ENCODE data around the gene COP1.

The COP1 gene

DNA sequence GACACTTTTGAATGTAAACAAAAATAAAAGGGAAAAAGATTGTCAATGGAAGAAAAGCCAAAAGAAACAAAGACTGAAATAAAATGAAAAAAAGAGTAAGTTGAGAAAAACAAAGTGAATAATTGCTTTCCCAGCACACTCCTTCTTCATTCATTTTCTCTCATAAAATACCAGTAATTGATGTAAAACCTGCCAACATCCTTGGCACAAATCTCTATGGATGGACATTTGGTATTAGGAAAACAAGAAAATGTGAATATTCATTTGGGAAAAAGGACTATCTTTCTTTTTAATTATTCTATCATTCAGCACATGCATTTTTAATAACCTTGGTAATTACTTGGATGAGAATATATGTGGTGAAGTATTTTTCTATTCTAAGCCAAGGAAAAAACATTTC lies 259.3 kb downstream of the COP1 start:
- no peak for DNase-seq

DNA sequence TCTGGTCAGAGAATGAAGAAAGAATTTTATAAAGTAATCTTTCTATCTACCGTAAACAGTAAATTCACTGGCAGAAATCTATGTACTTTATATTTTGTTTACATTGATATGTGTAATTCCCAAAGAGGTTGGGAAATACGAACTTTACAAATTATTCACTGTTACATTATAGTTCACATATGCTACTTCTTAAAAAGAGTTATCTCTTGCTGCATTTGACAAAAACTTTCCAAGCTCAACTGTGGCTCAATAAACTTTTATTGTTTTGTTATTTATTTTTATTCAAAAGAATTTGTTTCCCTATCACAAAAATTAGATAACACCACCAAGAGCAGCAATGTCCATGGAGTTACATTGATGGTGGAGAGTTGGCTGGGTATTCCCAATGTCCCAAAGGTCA lies 262.5 kb downstream of the COP1 start:
- DNase-seq = no peak

DNA sequence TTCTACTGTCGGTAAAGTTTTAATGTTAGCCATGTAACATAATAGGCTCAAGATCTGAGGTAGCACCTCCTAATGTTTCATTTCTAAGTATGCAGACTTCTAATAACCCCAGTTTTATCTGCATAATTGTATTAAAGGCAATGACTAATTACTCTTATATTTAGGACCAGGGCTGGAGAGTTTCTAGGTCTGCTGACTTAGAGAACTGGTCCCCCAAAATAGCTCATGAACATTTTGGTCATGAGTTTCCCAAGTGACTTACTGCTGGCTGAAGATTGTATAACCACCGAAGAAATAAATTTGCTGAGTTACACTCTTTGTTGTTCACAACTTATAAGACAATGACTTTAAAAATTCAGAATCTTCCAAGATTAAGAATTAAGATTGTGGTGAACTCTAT lies 265.9 kb downstream of the COP1 start:
- DNase-seq = no peak

DNA sequence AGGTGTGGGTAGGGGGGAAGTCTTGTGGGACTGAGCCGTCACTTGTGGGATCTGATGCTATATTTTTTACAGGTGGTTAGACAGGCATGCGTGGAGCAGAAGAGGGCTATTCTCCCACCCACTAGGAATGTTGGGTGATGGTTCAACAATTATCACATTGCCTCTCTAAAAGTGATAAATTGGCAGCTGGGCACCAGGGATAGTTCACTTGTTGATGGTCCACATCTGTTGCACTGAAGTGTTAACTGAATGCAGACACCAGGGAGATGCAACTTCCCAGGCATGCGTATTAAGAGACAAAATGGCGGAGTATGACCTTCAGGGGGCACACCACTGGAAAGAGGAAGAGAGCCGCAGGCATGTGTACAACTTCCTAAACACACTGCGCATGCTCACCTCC lies 270.4 kb downstream of the COP1 start:
- no peak for DNase-seq

DNA sequence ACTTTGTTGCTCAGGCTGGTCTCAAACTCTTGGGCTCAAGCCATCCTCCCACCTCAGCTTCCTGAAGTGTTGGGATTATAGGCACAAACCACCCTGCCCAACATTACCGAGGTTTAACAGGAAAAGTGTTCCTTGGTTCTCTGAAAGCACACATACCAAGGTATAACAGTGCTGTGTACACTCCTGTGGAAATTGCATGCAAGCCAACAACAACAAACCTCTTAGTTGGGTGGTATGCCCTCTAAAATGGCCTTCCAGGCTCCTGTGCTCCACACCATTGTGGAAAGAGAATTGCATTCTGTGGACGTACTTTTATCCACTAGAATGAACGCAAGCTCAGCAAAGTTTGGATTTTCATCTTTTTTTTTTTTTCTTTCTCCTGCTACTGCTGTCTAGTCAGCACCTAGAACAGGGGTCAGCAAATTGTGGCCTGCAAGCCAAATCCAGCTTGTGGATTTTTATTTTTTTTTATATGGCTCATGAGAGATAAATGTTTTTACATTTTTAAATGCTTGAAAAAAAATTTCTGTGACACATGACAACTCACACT lies 271.4 kb downstream of the COP1 start:
- no peak for DNase-seq

DNA sequence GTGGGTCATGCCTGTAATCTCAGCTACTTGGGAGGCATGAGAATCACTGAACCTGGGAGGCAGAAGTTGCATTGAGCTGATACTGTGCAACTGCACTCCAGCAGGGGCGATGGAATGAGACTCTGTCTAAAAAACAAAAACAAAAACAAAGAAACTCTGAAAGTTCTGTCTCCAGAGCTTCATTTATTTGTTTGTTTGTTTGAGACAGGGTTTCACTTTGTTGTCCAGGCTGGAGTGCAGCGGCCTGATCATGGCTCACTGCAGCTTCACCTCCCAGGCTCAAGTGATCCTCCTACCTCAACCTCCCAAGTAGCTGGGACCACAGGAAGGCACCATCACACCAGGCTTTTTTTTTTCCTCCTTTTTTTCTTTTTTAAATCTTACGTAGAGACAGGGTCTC lies 271.9 kb downstream of the COP1 start:
- DNase-seq = no peak

DNA sequence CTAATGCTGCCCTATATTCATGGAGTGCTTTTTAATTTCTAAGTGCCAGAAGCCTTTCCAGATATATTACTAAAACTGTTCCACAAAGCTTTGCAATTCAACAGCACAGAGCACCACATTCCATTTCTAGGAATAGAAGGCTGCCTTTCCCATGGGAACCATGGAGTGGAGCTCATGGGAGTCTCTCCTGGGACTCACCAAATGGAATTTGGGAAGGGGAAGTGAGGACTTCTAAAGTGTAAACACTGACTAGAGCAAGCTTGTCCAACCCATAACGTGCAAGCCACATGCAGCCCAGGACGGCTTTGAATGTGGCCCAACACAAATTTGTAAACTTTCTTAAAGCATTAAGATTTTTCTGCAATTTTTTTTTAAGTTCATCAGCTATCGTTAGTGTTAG lies 273.3 kb downstream of the COP1 start:
- DNase-seq = no peak

DNA sequence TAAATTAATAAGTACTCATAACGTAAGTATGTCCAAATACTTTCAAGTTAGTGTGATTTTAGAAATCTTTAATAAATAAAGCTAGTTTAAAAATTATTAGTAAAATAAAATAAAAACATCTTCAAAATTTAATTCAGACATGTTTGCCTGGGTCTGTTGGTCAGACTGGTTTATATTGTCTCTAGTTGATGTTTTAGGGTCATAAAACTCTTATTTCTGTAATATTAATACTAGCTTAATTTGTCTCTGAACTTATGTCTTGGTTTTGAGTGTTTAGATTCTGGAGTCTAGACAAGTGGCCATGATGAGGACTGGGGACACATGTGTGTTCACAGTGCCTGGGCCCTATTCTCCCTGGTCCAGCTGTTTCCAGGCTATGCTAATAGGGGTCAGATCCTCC lies 279.1 kb downstream of the COP1 start:
- no peak for DNase-seq

DNA sequence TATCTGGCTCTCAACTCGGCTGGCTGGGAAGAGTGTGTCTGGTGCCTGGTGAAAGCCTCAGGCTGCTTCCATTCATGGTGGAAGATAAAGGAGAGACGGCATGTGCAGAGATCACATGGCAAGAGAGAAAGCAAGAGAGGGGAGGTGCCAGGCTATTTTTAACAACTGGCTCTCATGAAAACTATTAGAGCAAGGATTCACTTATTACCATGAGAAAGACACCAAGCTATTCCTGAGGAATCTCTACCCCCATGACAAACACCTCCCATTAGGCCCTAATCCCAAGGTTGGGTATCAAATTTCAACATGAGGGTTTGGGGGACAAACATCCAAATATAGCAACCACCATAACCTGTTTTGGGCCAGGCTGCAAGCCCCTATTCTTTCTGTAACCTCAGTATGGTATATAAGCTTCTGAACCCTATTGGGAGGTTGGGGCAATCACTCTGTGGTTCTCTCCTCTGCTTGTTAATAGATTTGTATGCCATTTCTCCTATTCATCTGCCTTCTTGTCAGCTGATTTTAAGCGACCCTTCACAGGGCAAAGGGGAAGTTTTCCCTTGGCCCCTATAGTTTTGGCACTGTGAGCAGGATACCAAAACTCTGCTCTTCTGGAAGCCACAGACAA lies 284.7 kb downstream of the COP1 start:
- DNase-seq = no peak

DNA sequence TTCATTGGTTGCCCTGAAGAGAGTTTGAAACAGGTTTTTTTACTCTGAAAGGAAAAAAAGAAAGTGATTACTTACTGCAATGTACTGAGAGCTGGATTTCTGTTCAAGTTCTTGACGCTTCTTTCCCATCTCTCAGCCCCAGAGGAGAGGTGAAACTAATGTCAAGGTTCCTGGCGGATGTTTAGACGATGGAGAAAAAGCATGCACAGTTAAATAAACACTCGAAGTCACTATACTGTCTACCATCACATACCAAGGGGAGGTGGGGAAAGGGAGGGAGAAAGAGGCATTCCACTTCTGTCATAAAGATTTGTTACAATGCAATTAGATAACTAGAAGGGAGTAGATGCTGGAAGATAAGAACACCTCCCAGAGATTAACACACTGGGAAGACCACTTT lies 286.7 kb downstream of the COP1 start:
- no peak for DNase-seq

DNA sequence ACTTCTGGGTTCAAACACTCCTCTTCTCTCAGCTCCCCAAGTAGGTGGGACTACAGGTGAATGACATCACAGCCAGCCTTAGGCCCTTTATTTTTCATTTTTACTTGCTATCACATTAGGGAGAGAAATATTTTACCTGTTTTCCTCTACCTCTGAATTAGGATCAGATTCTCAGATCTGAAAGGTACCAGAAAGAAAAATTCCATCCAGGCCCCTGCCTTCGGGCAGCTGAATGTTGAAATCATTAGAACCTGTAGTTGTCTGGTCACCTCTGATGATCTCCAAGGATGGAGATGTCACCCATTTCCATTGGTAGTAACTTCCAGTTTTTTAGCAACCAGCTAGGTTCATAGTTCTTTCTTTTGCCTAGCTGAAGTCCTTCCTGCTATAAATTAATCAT lies 288.1 kb downstream of the COP1 start:
- no peak for DNase-seq

DNA sequence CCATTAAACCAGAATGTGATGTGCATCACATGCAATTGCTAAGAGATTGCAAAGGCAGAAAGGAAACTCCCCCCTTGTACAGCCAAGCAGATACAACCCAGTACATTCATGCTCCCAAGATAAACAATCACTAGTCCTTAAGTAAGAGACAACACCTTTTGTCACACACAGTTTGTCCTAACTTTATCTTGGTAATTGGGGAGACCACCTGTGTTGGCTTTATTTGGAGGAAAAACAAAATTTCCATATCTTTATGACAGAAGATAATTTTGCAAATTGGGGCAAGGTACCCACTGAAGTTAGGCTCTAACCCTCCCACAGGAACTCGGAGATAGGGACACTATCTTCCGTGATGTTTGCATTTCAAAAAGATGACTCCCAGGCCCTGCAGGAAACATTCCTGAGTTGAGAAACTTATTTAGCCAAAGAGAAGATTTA lies 288.7 kb downstream of the COP1 start:
- no peak for DNase-seq

DNA sequence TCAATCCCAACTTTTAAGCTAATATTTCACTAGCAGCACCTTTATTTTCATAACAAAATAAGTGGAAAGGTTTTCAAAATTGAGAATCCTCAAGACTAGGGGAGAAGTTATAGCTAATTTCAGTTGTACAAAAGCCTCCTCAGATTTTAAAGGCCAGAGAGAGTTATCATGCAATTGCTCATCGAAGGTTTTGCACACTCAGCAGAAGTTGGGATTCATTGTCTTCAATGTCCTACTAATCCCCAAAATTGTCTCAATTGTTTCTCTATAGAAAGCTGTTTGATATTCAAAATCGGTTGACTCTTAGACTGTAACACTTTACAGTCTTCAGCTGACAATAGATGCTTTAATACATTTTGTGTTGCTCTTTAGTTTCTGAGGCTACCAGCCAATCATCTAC lies 293.0 kb downstream of the COP1 start:
- DNase-seq = no peak

DNA sequence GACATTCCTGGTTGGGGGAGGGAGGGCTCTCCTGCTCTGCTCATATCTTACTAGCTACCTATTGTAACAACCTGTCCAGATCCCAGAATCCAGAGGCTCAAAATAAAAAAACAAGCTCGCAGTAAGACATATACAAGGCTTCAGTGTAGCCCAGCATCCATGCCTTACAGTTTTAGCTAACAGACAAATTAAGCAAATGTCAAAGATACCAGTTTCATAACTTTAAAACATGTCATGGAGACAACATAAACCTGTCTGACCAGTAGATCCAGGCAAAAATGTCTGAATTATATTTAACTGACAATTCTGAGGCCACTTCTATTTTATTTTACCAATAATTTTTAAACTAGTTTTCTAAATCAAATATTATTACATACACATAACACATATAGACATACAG lies 295.9 kb downstream of the COP1 start:
- DNase-seq = no peak

DNA sequence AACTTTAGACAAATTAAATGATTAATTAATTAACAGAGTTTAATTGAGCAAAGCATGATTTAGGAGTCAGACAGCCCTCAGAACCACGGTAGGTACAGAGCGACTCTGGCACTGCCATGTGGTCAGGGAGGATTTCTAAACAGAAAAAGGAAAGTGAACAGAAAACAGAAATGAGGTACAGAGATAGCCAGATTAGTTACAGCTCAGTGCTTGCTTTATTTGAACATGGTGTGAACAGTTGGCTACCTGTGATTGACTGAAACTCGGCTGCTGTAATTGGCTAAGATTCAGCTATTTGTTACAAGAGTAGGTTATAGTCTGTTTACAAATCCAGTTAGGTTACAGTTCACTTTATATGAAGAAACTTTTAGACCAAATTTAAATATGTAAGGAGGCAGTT lies 300.7 kb downstream of the COP1 start:
- DNase-seq = no peak

DNA sequence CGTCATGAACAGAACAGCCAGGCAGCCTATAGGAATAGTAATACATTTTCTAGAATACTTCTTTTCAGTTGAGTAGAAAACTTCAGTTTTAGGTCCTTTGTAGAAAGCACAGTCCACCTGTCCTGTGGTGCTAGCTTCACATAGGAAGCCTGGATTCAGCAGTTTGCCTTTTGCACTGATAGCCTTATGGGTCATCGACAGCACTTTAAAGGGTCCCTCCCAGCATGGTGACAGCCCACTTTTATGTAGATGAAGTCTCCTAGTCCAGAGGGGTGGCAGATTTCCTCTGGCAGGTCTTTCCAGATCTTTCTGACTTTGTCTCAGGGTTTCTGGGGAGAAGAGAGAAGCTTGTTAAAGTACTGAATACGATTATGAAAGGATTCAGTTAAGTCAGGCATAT lies 302.3 kb downstream of the COP1 start:
- no peak for DNase-seq

DNA sequence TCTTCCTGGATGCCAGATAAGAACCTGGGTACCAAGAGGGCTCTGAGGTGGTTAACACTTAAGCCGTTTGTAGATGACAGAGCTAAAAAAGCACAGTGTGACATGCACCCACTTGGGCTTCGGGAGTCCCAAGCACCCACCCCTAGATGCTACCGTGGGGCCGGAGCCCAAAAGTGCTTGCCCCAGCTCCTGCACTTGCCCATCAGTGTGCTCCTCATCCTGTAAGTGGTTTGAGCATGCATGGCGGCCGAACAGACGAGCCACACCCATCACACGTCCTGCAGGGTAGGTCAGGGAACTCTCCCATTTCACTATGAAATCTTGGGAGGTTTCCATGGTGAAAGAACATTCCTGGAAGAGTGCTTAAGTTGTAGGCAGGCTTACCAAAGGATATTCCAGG lies 304.8 kb downstream of the COP1 start:
- DNase-seq = no peak

DNA sequence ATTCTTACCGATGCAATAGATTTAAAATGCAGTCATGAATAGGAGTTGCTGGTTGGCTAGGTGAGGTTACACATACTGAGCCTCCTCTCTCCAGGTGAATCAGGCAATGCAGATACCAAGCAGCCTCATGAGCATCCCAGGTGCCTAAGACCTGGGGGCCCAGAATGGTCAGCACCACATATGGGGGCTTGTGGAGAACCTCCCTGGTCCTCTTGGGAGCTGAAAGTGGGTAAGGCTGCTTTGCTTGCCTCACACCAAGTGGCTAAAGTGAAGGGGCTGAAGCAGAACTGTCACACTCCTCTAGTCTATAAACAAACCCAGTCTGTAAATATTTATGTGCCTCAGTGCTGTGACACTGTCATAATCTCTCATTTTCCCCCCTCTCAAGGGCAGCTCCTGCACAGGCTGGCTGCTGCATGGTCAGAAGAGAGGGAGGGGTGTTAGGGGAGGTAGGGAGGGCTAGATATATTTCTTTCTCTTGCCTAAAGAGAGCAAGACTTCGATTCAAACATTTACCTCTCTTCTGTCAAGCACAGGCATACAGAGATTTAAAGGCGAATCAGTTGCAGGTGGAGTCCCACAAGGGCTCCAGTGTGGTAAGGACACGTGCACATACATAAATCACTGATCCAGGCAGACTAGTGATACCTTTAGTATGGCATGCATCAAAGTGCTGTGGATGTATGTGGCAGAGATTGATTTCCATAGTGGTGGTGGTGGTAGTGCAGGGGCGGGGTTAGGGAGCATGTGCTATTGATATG lies 305.8 kb downstream of the COP1 start:
- DNase-seq = no peak

DNA sequence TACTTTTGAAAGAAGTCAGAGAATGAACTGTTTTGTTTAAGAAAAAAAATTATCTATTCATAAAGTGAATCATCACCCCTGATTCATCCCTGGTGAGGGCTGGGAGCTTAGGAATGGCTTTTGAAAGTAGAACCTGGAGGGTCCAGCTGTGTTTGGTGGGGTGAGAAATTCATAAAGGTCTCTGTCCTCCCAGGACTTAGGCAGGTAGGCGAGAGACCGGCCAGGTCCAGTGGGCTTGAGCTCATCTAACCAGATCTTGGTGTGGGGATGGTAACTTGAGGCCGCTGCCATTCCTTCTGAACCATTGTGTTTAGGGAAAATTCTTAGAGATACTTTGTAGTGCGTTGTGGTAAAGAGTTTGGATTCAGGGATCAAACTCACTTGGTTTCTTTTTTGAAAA lies 306.9 kb downstream of the COP1 start:
- DNase-seq = no peak

DNA sequence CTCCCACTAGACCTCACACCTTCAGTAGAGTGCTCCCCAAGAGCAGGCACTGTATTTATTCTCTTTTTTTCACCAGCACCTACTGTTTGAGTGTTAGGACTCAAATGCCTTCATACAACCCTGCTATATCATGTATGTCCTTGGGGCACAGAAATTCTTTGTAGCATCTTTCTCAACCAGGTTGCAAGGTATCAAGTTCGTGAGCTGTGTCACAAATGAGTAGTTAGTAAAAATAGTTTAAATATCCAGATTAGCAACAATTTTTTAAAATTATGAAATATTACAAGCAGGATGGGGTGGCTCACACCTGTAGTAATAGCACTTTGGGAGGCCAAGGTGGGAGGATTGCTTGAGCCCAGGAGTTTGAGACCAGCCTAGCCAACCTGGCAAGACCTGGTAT lies 311.1 kb downstream of the COP1 start:
- DNase-seq = no peak
